Esophagus muscularis mucosa (tissue), 4 donors: ENCODE data around the gene HSPA14.

Source experiments
- EP300 ChIP-seq: sonication (generic); formaldehyde crosslinking; IDR thresholded peaks from one replicate; pipeline ENCODE4 v1.6.1; 2017; ENCODE audit warnings: antibody characterized with exemption
- POLR2A ChIP-seq: fragments of 450-650 bp; IDR thresholded peaks from one replicate; pipeline ENCODE4 v1.6.1; 2017; ENCODE audit warnings: antibody characterized with exemption, moderate library complexity, mild to moderate bottlenecking, low read depth
- POLR2AphosphoS5 ChIP-seq, 2 donors: sonication (generic); formaldehyde crosslinking; IDR thresholded peaks; one replicate each; pipeline ENCODE4 v1.6.1; 2017; ENCODE audit warnings: antibody characterized with exemption in 2 of 2
- TF ChIP-seq, protein P1 (sequence below), 3 experiments: fragments of 200-600 bp in 2 of 3; fragments of 450-650 bp in 1 of 3; sonication (generic) in 2 of 3; IDR thresholded peaks; one replicate each; pipeline ENCODE4 v1.5.1; 2017 to 2019; ENCODE audit warnings: antibody characterized with exemption in 3 of 3, mild to moderate bottlenecking in 2 of 3, moderate library complexity in 1 of 3

GRCh38 chr10:14820010-14820774, 17.9 kb upstream of the HSPA14 start:
- TF ChIP-seq, protein P1, sequence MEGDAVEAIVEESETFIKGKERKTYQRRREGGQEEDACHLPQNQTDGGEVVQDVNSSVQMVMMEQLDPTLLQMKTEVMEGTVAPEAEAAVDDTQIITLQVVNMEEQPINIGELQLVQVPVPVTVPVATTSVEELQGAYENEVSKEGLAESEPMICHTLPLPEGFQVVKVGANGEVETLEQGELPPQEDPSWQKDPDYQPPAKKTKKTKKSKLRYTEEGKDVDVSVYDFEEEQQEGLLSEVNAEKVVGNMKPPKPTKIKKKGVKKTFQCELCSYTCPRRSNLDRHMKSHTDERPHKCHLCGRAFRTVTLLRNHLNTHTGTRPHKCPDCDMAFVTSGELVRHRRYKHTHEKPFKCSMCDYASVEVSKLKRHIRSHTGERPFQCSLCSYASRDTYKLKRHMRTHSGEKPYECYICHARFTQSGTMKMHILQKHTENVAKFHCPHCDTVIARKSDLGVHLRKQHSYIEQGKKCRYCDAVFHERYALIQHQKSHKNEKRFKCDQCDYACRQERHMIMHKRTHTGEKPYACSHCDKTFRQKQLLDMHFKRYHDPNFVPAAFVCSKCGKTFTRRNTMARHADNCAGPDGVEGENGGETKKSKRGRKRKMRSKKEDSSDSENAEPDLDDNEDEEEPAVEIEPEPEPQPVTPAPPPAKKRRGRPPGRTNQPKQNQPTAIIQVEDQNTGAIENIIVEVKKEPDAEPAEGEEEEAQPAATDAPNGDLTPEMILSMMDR (IDR thresholded peaks at IDR 0.05) = no peak
- TF ChIP-seq POLR2AphosphoS5 (IDR thresholded peaks at IDR 0.05) (no peak), EP300 (no peak), POLR2A (no peak)
